Activated naive CD4-positive, alpha-beta T cell treated with anti-CD3 and anti-CD28 coated beads for 36 hours (primary cell): ENCODE data around the gene DMRTA1. TPM values are rescaled to one million over a fixed set of nuclear protein-coding genes. Genes with fewer than 3 reads are reported as not detected.
"Not testable (repeated sequence)": the region's sequence is repeated elsewhere in the genome, so short reads cannot be mapped to it uniquely, and the experiment has no call there.

ENCODE experiments used
- CTCF ChIA-PET: fragments of 350-600 bp; sonication (Branson Sonifier 250); formaldehyde crosslinking; loops from one replicate; lab custom pipeline; 2021; ENCODE audit warnings: antibody characterized with exemption; lab: Charles Lee
- DNase-seq: peaks from one replicate; pipeline ENCODE4 v3.0.0-alpha.2; 2020
- H3K27ac Mint-ChIP-seq: one replicate; pipeline ENCODE4 v1.8.0; 2021; ENCODE audit warnings: mild to moderate bottlenecking, mixed read lengths
- H3K27me3 Mint-ChIP-seq: one replicate; pipeline ENCODE4 v1.8.0; 2021; ENCODE audit warnings: low read depth, mixed read lengths
- H3K36me3 Mint-ChIP-seq: one replicate; pipeline ENCODE4 v1.8.0; 2021; ENCODE audit warnings: low read depth, mixed read lengths
- H3K4me1 Mint-ChIP-seq: one replicate; pipeline ENCODE4 v1.8.0; 2021; ENCODE audit warnings: low read depth, mixed read lengths
- H3K4me3 Mint-ChIP-seq: one replicate; pipeline ENCODE4 v1.8.0; 2021; ENCODE audit warnings: mild to moderate bottlenecking, moderate library complexity, mixed read lengths
- H3K9me3 Mint-ChIP-seq: one replicate; pipeline ENCODE4 v1.8.0; 2021; ENCODE audit warnings: mixed read lengths
- intact Hi-C: fragments of 100-400 bp; cut with micrococcal nuclease; formaldehyde crosslinking; loops from one replicate; pipeline ENCODE4 v1.15.1; 2023
- total RNA-seq, 2 experiments: library from RNA; stranded (reverse); gene quantifications; one replicate each; pipeline ENCODE4 v1.2.3, GENCODE V29; 2021

Gene DMRTA1
- total RNA-seq, 2 experiments from 2014 or later: not detected

- H3K4me1 Mint-ChIP-seq, intact Hi-C loops, H3K9me3 Mint-ChIP-seq, H3K27ac Mint-ChIP-seq, DNase-seq, CTCF ChIA-PET, H3K4me3 Mint-ChIP-seq, H3K36me3 Mint-ChIP-seq: not testable (repeated sequence)
- H3K27me3 Mint-ChIP-seq: peaks cover 11% of the 10 kb centered on the region
Observed at GRCh38 chr9:22437461-22438067, 9.1 kb upstream of the DMRTA1 start.

GRCh38 chr9:22440841-22441240, 5.8 kb upstream of the DMRTA1 start:
- Mint-ChIP-seq H3K9me3 (peaks cover 6% of the 10 kb centered on the region), H3K4me1 (no peaks in the 10 kb centered on the region), H3K27me3 (peaks cover 18% of the 10 kb centered on the region), H3K4me3 (no peak overlapping the region), H3K36me3 (no peaks in the 10 kb centered on the region), H3K27ac (no peak overlapping the region)
- no peak for DNase-seq
- intact Hi-C loops: no loop called here
- CTCF ChIA-PET: interaction anchor here (0.9 kb wide), 1 partner anchor 22 kb away, joined by 3 read pairs; no protein-coding TSS in a partner anchor

- H3K4me3 Mint-ChIP-seq: peak overlapping the region; percentile 56
- H3K36me3 Mint-ChIP-seq: no peaks in the 10 kb centered on the region
- CTCF ChIA-PET: no interaction called here
- no peaks in the 10 kb centered on the region for H3K9me3 Mint-ChIP-seq
- intact Hi-C loops: no loop called here
- H3K27ac Mint-ChIP-seq: no peak overlapping the region
- peaks cover 5% of the 10 kb centered on the region for H3K4me1 Mint-ChIP-seq
- DNase-seq: peak; percentile 38
- H3K27me3 Mint-ChIP-seq: peaks cover 42% of the 10 kb centered on the region
Observed at GRCh38 chr9:22446950-22447617, 460 bp downstream of the DMRTA1 start.

- Mint-ChIP-seq H3K27me3 (peaks cover 46% of the 10 kb centered on the region), H3K27ac (no peak overlapping the region), H3K9me3 (no peaks in the 10 kb centered on the region), H3K4me1 (peaks cover 5% of the 10 kb centered on the region), H3K4me3 (no peak overlapping the region), H3K36me3 (no peaks in the 10 kb centered on the region)
- no peak for DNase-seq
- intact Hi-C loops: no loop called here
- CTCF ChIA-PET: interaction anchor here (0.6 to 1.6 kb wide), 5 partner anchors 10 to 981 kb away, joined by 3 to 4 read pairs (median 4); no protein-coding TSS in a partner anchor
Observed at GRCh38 chr9:22447618-22448305, 1.1 kb downstream of the DMRTA1 start.

GRCh38 chr9:22449719-22450118, 3.1 kb downstream of the DMRTA1 start:
- H3K36me3 Mint-ChIP-seq: no peaks in the 10 kb centered on the region
- CTCF ChIA-PET: no interaction called here
- H3K4me1 Mint-ChIP-seq: peaks cover 5% of the 10 kb centered on the region
- intact Hi-C loops: loop anchor here (5.0 kb wide), 1 partner anchor 412 kb away; no protein-coding TSS in a partner anchor
- H3K4me3 Mint-ChIP-seq: no peak overlapping the region
- H3K9me3 Mint-ChIP-seq: no peaks in the 10 kb centered on the region
- no peak overlapping the region for H3K27ac Mint-ChIP-seq
- no peak for DNase-seq
- H3K27me3 Mint-ChIP-seq: peaks cover 41% of the 10 kb centered on the region

- Mint-ChIP-seq H3K9me3 (no peaks in the 10 kb centered on the region), H3K4me1 (peaks cover 2% of the 10 kb centered on the region), H3K36me3 (no peaks in the 10 kb centered on the region), H3K4me3 (no peak overlapping the region), H3K27me3 (peaks cover 37% of the 10 kb centered on the region), H3K27ac (no peak overlapping the region)
- intact Hi-C loops: loop anchor here (1.0 to 5.0 kb wide), 4 partner anchors 145 to 639 kb away; no protein-coding TSS in a partner anchor
- CTCF ChIA-PET: interaction anchor here (0.5 to 2.9 kb wide), 18 partner anchors 11 to 641 kb away, joined by 3 to 33 read pairs (median 4); no protein-coding TSS in a partner anchor
- DNase-seq: peak; percentile 68
Observed at GRCh38 chr9:22452415-22453010, 5.9 kb downstream of the DMRTA1 start.

GRCh38 chr9:22454016-22454415, 7.4 kb downstream of the DMRTA1 start:
- Mint-ChIP-seq H3K36me3 (no peaks in the 10 kb centered on the region), H3K4me3 (no peak overlapping the region), H3K27me3 (peaks cover 30% of the 10 kb centered on the region), H3K4me1 (no peaks in the 10 kb centered on the region), H3K27ac (no peak overlapping the region), H3K9me3 (no peaks in the 10 kb centered on the region)
- CTCF ChIA-PET: interaction anchor here (1.6 kb wide), 1 partner anchor 446 kb away, joined by 5 read pairs; no protein-coding TSS in a partner anchor
- no peak for DNase-seq
- intact Hi-C loops: loop anchor here (5.0 kb wide), 1 partner anchor 417 kb away; no protein-coding TSS in a partner anchor

- intact Hi-C loops: no loop called here
- H3K27ac Mint-ChIP-seq: no peak overlapping the region
- no peaks in the 10 kb centered on the region for H3K36me3 Mint-ChIP-seq
- CTCF ChIA-PET: interaction anchor here (0.9 to 1.6 kb wide), 3 partner anchors 209 to 461 kb away, joined by 3 to 5 read pairs (median 5); partner anchors contain the start of genes CDKN2A and CDKN2B-AS1
- H3K27me3 Mint-ChIP-seq: peaks cover 26% of the 10 kb centered on the region
- no peaks in the 10 kb centered on the region for H3K4me1 Mint-ChIP-seq
- H3K9me3 Mint-ChIP-seq: no peaks in the 10 kb centered on the region
- no peak for DNase-seq
- H3K4me3 Mint-ChIP-seq: no peak overlapping the region
Observed at GRCh38 chr9:22455181-22455580, 8.6 kb downstream of the DMRTA1 start.

- peaks cover 18% of the 10 kb centered on the region for H3K27me3 Mint-ChIP-seq
- H3K36me3 Mint-ChIP-seq: no peaks in the 10 kb centered on the region
- no peaks in the 10 kb centered on the region for H3K9me3 Mint-ChIP-seq
- CTCF ChIA-PET: no interaction called here
- H3K27ac Mint-ChIP-seq: no peak overlapping the region
- no peaks in the 10 kb centered on the region for H3K4me1 Mint-ChIP-seq
- H3K4me3 Mint-ChIP-seq: no peak overlapping the region
- intact Hi-C loops: no loop called here
- DNase-seq: no peak
Observed at GRCh38 chr9:22457448-22457847, 10.8 kb downstream of the DMRTA1 start.

GRCh38 chr9:22463205-22463604, 16.6 kb downstream of the DMRTA1 start:
- H3K4me1 Mint-ChIP-seq: no peaks in the 10 kb centered on the region
- H3K4me3 Mint-ChIP-seq: no peak overlapping the region
- no peak for DNase-seq
- no peaks in the 10 kb centered on the region for H3K36me3 Mint-ChIP-seq
- H3K27me3 Mint-ChIP-seq: peaks cover 6% of the 10 kb centered on the region
- no peaks in the 10 kb centered on the region for H3K9me3 Mint-ChIP-seq
- intact Hi-C loops: no loop called here
- CTCF ChIA-PET: interaction anchor here (1.6 kb wide), 1 partner anchor 11 kb away, joined by 7 read pairs; no protein-coding TSS in a partner anchor
- no peak overlapping the region for H3K27ac Mint-ChIP-seq

GRCh38 chr9:22469928-22470544, 23.4 kb downstream of the DMRTA1 start:
- H3K27me3 Mint-ChIP-seq: no peaks in the 10 kb centered on the region
- DNase-seq: peak; percentile 24
- H3K4me3 Mint-ChIP-seq: no peak overlapping the region
- H3K27ac Mint-ChIP-seq: no peak overlapping the region
- no peaks in the 10 kb centered on the region for H3K9me3 Mint-ChIP-seq
- CTCF ChIA-PET: interaction anchor here (0.5 to 1.0 kb wide), 2 partner anchors 18 to 87 kb away, joined by 3 read pairs; no protein-coding TSS in a partner anchor
- no peaks in the 10 kb centered on the region for H3K4me1 Mint-ChIP-seq
- no peaks in the 10 kb centered on the region for H3K36me3 Mint-ChIP-seq
- intact Hi-C loops: loop anchor here (2.0 kb wide), 1 partner anchor 1777 kb away; no protein-coding TSS in a partner anchor
